GM12891 (cell line): ENCODE data around the gene DLX3. TPM values are rescaled to one million over a fixed set of nuclear protein-coding genes. Genes with fewer than 3 reads are reported as not detected.
"Not testable (repeated sequence)": the region's sequence is repeated elsewhere in the genome, so short reads cannot be mapped to it uniquely, and the experiment has no call there.

ENCODE experiments used
- DNase-seq: peaks from one replicate; pipeline ENCODE4 v3.0.0; 2011; ENCODE audit warnings: low spot score; ENCODE audit not compliant: insufficient read length
- FAIRE-seq: peaks from 2 replicates; lab custom pipeline; 2011; peaks lifted over from hg19 to GRCh38; lab: Jason Lieb, UNC
- PAX5 ChIP-seq: IDR thresholded peaks from 2 replicates; pipeline ENCODE4 v1.6.1; 2011; ENCODE audit warnings: low read length, moderate library complexity, mild to moderate bottlenecking; ENCODE audit not compliant: insufficient read depth, severe bottlenecking
- POLR2A ChIP-seq: IDR thresholded peaks from 2 replicates; pipeline ENCODE4 v1.6.1; 2011; ENCODE audit warnings: low read depth, low read length, control low read depth
- POLR2AphosphoS5 ChIP-seq: IDR thresholded peaks from 2 replicates; pipeline ENCODE4 v1.6.1; 2011; ENCODE audit warnings: low read depth, low read length, control low read depth
- POU2F2 ChIP-seq: IDR thresholded peaks from 2 replicates; pipeline ENCODE4 v1.6.1; 2011; ENCODE audit warnings: low read depth, mild to moderate bottlenecking, control low read depth, low read length, moderate library complexity
- SPI1 ChIP-seq: IDR thresholded peaks from 2 replicates; pipeline ENCODE4 v1.6.1; 2011; ENCODE audit warnings: low read depth, low read length, control low read depth
- TAF1 ChIP-seq: IDR thresholded peaks from 2 replicates; pipeline ENCODE4 v1.6.1; 2011; ENCODE audit warnings: low read depth, low read length, control low read depth
- polyA plus RNA-seq: library from polyadenylated mRNA; unstranded; fragments of >200 nt; gene quantifications from one replicate; pipeline ENCODE4 v1.2.1, GENCODE V29; 2012; ENCODE audit warnings: low read depth, missing spikeins, inconsistent platforms; ENCODE audit not compliant: missing spikeins

DLX3 gene
- polyA plus RNA-seq = not detected

- no peak for TF ChIP-seq POU2F2
- TF ChIP-seq TAF1 = no peak
- no peak for TF ChIP-seq POLR2AphosphoS5
- TF ChIP-seq SPI1 = no peak
- TF ChIP-seq POLR2A = no peak
- no peak for TF ChIP-seq PAX5
- no peak for DNase-seq
- FAIRE-seq = no peak
Observed at GRCh38 chr17:49995055-49995738, at the start of gene DLX3. TSS of gene DLX3 (minus strand) at chr17:49995224. CDS start at chr17:49994998, 226 bp downstream.

DNA sequence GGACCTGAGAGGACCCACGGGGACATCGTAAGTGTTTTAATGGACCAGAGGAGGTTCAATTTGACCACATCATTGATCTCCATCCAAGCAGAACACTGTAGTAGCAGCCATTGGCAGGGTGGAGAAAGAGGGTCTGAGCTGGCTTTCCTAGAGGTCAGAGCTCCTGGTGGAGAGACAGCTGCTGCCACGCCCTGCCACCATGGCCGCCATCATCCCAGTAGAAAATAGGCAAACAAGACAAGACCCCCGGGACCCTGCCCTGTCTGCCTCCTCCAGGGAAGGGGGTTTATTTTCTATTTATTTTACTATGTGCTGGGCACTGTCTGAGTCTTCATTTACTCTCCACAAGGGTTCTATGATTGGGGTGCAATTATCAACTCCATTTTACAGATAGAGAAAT is 49.5 kb upstream of the DLX3 start:
- no peak for TF ChIP-seq TAF1
- no peak for TF ChIP-seq POU2F2
- TF ChIP-seq POLR2AphosphoS5 = no peak
- TF ChIP-seq POLR2A = no peak
- TF ChIP-seq SPI1 = no peak
- TF ChIP-seq PAX5 = no peak
- no peak for DNase-seq

DNA sequence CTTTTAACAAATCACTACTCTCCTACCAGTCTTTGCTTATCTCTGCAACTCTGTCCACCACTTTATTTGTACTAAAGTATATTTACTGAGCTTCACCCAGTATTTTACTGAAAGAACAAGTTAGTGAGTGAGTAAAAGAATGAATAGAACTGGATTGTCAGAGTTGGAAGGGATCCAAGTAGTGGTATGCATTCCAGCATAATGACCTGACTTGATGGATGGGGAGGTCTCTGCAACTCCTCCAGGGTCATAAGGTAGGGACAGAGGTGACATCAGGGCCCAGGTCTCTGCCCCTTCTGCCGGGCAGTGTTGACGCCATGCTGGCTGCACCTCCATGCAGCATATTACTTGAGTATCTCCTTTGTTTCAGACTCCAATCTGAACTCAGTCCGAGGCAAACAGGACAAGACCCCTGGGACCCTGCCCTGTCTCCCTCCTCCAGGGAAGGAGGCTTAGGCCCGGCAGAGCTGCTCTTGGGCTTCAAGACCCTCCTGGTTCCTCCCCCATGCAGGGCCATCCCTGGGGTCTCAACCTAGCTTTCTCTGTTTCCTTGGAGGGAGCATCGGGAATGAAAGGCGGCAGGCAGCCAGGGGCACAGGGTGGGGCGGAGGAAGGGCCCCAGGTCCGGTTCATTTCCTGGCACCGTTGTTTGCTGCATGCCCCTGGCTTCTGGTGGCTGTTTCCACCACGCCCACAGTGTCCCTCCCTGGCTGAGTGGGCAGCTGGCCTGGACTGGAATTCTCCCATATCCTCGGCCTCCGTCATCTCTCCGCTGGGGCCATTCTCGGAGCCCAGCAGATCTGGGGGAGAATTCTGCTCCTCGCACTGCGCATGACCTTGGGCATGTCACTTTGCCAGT is 48.5 kb upstream of the DLX3 start:
- no peak for FAIRE-seq
- no peak for TF ChIP-seq POLR2A
- TF ChIP-seq POU2F2 = no peak
- no peak for TF ChIP-seq POLR2AphosphoS5
- TF ChIP-seq PAX5 = no peak
- TF ChIP-seq SPI1 = no peak
- no peak for TF ChIP-seq TAF1
- no peak for DNase-seq

More for the DNA sequence above, 49.5 kb upstream of the DLX3 start:
- FAIRE-seq = no peak

- DNase-seq (no peak), FAIRE-seq (no peak)
- TF ChIP-seq PAX5 = no peak
- TF ChIP-seq POLR2AphosphoS5 = no peak
- no peak for TF ChIP-seq SPI1
- no peak for TF ChIP-seq TAF1
- TF ChIP-seq POU2F2 = no peak
- TF ChIP-seq POLR2A = no peak
Observed at GRCh38 chr17:50042211-50042610, 47.2 kb upstream of the DLX3 start.

DNA sequence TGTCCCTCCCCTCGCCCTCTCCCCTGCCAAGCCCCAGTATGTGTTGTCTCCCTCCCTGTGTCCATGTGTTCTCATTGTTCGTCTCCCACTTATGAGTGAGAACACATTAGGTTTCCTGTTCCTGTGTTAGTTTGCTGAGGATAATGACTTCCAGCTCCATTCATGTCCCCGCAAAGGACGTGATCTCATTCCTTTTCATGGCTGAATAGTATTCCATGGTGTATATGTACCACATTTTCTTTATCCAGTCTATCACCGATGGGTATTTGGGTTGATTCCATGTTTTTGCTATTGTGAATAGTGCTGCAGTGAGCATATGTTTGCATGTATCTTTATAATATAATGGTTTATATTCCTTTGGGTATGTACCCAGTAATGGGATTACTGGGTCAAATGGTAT is 45.5 kb upstream of the DLX3 start:
- not testable (repeated sequence) for DNase-seq, FAIRE-seq

GRCh38 chr17:50039058-50039457 is 44.0 kb upstream of the DLX3 start:
- no peak for FAIRE-seq
- TF ChIP-seq POU2F2 (no peak), POLR2AphosphoS5 (no peak), SPI1 (no peak), PAX5 (no peak), POLR2A (no peak), TAF1 (no peak)
- no peak for DNase-seq

- FAIRE-seq (no peak), DNase-seq (no peak)
- TF ChIP-seq POU2F2 = no peak
- no peak for TF ChIP-seq TAF1
- TF ChIP-seq POLR2A = no peak
- no peak for TF ChIP-seq POLR2AphosphoS5
Observed at GRCh38 chr17:50037321-50038107, 42.5 kb upstream of the DLX3 start.

DNA sequence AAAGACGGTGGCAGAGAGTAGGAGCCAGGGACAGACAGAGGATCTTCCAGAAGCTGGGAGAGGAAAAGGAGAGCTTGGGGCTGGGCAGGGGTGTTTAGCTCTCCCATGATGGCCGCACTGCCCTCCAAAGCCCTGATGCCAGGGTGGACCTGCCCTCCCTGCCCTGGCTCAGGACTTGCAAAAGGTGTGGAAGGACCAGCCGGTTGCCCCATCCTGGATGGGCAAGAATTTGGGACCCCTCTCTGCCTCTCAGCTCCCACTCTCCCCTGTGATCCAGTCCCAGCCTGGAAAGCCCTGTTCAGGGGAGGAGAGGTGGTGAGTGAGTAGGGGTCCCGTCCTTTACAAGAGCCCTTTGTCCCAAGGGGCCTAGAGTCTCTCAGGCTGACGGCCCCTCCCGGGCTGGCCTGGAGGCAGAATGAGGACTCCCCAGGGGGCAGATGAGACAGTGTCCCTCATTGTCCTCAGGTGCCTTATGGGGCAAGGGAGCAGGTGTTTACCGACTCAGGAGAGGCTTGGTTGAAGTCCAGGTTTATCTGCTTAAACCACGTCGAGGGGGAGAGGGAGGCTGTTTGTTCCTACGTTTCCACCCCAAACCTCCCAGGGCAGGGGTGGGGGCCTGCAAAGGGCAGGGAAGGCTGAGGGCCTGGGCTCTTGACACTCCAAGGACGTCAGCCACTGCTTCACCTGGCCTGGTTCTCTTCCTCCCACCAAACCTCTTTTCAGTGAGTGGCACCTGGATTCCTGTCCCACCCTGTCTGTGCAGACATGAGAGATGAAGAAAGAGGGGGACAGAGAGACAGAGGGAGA is 41.6 kb upstream of the DLX3 start:
- TF ChIP-seq TAF1 (no peak), POLR2A (no peak), POLR2AphosphoS5 (no peak), PAX5 (no peak), SPI1 (no peak), POU2F2 (no peak)
- no peak for FAIRE-seq
- no peak for DNase-seq

GRCh38 chr17:50035945-50036344 is 40.9 kb upstream of the DLX3 start:
- FAIRE-seq = no peak
- TF ChIP-seq POLR2A (no peak), SPI1 (no peak), POU2F2 (no peak), PAX5 (no peak), TAF1 (no peak), POLR2AphosphoS5 (no peak)
- no peak for DNase-seq
